HTERT RPE-1 (cell line): Measurements from ENCODE around the gene DIP2C.

Source experiments
- in situ Hi-C: fragments of 300-500 bp; cut with MboI; formaldehyde crosslinking; loops from 4 replicates; pipeline ENCODE4 v1.14.3; 2020; ENCODE audit warnings: low sequenced_read_pairs

DIP2C gene

DNA sequence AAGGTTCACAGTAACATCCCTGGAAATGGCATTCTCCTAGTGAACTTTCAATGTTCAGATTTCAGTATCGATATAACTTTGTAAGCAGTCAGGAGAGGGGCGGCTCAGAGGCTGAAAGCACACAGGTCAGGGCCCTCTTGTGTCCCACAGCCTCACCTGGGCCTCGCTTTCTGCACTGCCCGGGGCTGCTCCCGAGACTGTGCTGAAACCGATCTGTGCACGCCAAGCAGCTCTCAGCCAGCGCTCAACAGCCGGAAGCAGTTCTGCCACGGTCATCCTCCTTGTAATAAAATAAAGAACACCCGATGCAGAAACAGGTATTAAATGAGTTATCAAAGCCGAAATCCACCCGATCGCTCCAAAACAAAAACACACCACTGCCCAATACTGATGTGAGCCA is 106.0 kb downstream of the DIP2C start:
- in situ Hi-C loops = no loop called here

DNA sequence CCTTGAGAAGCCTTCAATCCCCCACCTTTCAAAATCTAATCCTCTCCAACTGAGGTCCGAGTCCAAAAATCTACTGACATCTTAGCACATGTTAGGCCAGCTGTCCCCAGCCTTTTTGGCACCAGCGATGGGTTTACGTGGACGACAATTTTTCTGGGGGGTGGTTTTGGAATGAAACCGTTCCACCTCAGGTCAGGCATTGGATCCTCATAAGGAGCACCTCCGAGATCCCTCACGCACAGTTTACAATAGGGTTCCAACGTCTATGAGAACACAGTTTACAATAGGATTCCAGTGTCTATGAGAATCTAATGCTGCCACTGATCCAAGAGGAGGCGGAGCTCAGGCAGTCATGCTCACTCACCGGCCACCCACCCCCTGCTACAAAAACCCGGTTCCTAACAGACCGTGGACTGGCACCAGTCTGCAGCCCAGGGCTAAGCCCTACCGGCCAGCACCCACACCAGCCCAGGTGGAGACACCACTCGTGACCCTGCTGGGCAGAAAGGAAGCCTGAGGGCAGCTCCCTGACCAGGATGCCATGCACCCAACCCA is 107.6 kb downstream of the DIP2C start:
- in situ Hi-C loops = no loop called here

DNA sequence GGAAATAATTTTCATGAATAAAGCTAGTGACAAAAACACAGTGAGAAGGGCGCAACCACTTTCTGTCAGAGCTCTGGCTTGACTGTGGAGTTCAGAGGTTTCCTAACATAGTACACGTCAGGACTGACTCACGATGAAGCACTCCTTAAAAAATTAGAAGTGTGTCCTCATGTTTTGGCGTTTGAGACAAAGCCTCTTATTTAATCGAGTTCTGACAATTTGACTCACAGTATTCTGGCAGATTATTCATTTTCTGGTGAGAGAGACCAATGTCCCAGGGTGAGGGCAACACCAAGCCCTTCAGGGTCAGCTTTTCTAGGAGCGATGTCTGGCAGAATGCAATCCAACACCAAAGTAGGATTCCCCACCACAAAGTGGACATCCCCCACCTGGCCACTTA is 108.7 kb downstream of the DIP2C start:
- in situ Hi-C loops = no loop called here

DNA sequence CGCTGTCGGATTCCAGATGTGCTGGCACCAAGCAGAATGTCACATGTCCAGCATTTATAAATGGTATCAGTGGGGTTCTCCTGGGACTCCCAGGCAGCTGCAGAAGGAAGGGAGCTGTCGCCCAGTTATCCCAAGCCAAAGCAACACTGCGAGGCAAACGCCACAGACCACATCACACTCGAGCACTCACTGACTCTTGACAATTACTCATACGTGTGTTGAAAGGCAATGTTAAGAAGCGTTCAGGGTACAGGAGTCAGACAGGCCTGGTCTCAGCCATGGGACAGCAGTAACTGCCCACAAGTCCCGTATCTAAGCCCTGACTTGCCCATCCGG is 113.4 kb downstream of the DIP2C start:
- in situ Hi-C loops = no loop called here

DNA sequence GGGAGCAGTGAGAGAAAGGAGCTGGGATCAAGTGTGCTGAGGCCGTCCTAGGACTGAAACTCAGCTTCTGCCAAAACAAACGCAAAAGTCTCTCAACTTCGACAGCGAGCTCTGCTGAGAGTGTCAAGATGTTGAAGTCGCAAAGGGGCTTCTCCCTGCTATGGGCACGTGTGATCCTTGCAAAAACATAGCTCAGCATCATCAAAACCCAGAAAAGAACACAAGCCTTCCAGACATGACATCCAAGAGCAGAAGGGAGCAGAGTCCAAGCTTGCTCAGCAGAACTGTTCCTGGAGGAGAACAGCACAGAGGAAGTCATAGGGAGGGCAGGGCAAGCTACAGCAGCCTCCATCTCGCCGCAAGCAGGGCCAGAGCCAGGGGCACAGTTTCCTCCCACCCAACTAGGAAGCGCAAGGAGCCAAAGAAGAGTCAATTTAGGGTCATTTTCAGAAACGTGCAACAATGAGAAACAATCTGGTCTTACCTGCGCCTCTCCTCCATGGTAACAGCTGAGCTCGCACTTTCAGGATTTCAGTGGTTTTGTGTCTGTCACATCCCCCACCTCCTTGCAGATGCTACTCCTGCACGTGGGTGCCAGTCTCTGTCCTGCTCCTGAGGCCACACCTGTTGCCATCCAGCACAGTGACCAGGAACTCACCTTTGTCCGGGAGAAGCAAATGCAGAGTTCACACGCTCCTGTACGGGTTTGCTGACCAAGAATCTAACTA is 113.9 kb downstream of the DIP2C start:
- in situ Hi-C loops = no loop called here

DNA sequence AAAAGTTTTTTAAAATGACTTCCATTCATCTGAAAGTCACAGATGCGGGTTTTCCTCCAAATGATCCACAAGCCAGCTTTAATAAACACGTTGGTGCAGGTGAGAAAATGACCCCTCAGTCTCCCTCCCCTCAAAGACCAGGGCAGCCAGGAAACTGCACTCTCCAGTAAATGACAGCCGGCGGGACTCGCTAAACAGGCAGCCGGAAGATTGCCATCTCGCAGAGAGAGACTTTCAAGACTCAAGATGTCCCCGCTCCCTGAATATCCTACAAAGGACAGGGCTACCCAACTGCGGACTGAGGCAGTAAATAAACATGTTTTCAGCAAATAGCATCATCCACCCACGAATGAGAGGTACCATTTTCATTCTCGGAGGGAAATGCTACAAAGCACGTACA is 116.8 kb downstream of the DIP2C start:
- in situ Hi-C loops = no loop called here

DNA sequence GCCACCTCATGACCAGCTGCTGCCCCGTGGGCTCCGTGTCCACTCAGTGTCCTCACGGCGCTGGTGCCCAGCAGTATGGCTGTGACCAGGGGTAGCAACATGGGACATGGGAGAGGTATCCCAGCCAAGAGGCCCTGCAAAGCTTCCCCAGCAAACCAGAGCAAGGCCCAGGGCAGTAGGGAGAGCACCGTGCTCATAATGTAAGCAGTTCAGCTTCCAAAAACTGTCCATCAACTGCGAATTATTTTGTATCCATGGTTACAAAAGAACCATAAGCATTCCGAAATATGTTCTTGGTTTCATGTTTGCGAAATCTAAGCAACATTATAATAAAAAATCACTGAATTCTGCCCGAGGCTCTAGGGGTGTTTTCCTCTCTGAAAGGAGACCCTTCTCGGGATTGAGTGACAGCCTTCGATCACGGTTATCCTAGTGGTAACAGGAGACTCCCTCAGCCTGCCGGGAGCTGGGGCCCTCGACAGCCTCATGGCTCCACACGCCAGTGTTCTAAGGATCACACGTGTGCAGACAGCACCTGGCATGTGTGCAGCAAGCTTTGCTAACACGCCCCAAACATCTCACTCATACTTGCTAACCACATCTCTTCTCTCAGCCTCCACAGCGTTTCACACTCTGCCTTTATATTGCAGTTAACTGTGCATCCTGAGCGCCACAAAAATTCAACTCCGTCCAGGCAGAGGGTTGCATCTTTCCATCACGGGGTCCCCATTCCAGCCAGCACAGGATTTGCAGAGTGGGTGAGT is 117.6 kb downstream of the DIP2C start:
- in situ Hi-C loops = no loop called here

DNA sequence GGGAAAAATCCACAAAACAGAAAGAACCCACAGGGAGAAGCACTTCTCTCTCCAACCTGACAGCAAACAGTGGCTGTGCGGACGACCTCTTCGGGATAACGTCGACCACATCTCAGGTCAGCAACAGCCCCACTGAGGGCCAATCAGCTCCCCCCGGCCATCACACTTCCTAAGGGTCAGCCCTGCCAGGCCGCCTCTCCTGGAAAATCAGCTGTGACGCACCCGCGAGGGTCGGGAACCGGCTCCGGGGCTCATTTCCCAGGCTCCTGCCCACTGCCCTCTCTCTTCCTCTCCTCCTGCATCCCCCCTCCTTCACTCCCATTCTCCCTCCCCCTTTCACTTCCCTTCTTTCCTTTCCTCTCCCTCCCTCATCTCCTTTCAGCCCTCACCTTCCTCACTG is 118.3 kb downstream of the DIP2C start:
- in situ Hi-C loops = no loop called here

DNA sequence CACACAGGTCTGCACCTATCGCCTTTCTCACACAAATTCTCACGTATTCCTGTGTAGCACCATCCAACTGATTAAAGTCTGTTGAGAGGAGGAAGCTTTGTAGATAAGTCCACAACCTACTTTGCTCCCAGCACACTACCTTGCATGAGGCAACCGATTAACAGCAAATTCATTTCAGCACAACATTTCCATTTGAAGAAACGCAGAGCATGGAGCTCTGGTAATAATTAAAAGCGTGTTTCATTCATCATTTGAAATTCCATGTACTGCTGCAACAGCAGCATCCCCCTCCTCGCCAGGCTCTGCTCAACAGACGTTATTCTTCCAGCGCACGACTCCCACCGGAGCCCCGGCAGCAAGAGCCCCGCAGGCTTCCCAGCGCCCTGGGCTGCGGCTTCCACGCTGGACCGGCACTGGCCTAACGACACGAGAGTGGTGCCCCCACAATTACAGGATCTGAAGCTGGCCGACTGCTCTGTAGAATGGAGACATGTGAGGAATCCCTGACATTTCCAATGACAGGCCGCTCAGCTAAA is 118.8 kb downstream of the DIP2C start:
- in situ Hi-C loops = no loop called here

DNA sequence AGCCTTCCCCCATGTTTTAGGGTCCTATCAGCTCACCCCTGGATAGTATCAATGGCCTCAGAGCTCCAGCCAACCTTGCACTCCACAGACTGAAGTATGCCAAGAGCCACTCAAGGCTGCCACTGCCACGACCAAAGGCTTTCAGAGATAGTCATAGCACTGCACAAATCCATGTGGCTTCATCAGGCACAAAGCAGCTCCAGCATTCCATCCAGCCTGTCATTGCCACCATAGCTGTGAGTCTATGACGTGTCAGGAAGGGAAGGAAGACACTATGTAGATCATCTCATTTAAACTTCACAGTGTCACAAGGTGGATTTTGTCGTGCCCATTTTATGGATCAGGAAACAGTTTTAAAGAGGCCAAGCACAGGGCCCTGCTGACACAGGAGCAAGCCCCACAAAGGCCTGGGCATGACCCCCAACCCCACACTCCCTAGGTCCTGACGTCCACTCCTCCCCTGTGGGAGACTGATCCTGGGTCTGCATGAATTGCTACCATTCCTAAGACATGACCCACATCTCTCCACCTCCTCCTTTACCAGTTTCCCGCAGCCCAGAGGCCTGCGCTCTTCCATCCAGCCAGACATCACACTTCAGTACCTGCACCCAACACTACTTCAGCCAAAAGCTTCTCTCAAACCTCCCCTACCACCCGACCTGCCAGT is 119.4 kb downstream of the DIP2C start:
- in situ Hi-C loops = no loop called here

DNA sequence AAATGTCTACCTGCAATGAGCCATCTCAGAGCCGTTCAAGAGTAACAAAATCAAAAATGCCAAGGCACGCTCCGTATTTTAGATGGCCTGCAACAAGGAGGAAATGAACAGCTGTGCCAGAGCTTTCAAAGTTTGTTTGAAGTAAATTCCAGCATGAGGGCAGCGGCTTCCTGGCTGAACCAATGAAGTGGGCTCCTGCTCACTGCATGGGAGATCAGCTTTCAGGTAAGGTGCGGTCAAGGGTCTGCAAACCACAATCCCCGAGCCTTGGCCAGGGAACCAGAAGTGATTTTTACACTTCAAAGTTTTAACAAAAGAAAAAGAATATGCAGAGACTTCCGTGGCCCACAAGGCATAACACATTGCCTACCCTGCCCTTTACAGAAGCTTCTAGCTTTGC is 120.6 kb downstream of the DIP2C start:
- in situ Hi-C loops = no loop called here

DNA sequence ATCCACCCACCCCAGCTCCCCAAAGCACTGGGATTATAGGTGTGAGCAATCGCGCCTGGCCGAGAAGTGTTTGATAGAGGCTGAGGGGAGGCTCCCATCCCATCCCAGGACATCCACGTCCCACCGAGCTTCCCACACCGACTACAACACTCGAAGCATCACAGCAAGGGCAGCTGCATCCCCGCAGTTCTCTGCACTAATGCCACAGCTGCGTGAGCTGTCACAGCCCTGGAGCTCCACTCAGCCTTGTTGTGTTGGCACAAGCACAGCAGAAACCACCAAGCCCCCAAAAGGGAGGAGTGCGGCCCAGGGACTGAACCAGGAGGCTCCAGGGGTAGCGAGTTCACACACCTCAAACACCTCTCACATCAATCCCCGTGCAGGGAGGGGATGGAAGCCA is 121.6 kb downstream of the DIP2C start:
- in situ Hi-C loops = no loop called here

DNA sequence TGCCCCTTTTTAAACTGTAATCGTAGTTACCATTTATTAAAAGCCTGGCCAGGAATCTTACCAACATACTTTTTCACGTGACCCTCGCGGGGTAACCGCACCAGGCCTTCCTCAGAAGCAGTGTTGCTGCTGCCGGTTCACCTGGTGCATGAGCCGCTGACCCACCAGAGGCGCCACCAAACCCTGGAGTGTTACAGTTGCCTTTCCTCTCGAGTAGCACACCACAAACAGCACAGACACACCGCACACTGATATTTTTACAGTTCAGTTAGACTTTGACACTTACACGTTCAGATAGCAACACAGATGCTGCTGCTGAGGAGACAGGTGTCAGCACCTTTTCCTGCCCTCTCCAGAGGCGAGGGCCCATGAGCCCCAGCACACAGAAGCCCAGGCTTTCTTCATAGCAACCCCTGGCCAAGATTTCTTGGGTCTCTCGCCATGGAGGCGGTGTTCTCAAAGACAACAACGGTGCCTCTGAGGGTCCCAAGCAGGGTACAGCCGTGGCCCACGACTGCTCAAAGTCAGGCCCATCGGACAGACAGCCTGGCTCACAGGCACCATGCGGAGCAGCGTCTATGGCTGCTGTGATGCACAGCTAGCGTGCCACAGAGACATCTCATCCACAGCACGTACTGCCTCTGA is 123.1 kb downstream of the DIP2C start:
- in situ Hi-C loops = no loop called here

DNA sequence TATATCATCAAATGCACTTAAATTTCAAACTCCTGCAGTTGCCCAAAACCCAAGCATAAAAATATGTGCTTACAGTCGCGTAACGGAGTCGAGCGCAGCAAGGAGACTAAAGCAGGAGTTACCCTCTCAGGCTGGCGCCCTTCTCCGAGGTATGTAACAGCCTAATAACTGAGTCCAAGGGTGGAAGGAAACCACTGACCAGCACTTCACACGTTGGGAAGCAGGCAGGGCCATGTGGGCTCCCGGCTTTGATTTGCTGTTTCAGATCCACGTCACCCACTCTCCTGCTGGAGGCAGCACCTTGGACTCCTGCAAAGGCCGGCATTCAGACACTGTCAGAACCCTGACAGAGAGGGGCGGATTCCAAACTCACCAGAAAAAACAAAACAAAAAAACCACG is 123.8 kb downstream of the DIP2C start:
- in situ Hi-C loops = no loop called here

DNA sequence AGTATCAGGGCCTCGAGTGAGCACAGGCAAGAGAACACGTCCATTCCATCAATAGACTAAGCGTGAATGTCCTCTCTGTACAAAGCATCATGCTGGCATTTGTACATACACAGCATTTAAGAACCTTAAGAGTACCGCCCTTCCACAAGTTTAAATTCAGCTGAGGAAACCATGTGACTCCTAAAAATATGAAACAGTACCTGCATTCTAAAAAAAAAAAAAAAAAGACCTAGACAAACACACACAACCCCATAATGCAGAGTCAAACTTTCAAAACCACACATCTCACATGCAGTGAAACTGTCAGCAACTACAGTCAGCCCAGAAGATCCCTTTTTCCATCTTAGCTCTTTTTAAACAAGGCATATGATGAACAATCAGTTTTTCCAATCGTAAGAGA is 124.3 kb downstream of the DIP2C start:
- in situ Hi-C loops = no loop called here

DNA sequence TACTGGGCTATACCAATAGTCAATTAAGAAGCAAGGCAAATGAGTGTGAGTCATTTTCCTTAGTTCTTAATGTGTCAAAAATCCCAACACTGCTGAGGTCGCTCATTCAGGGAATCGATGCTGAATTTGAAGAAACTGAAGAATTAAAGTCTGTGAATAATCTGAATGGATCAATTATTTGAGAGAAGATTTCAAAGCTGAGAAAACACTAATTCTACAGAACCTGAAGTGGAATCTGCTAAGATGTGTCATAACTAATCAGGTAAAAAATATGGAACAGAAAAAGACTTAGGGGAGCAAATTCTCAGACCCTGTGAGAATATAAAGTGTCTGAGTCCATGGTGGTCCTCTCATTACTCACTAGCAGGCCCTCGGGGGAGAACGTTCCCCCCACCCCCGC is 125.6 kb downstream of the DIP2C start:
- in situ Hi-C loops = no loop called here

DNA sequence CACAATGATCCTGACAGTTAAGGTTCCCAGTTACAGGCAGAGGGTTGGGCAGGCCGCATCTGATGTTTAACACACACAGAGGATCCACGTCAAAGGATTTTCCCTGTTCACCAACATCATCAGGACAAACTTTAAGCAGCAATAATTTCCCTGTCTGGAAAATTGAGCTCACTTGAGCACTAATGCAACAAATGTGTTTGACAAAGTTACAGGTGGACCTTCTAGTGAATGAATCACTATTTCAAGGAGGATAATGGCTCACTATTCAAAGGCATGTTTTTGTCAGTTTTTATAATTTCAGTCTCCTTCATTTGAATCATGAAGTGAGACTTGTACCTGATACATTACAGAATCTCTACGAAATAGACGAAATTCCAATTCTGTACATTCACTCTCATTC is 127.3 kb downstream of the DIP2C start:
- in situ Hi-C loops = no loop called here

DNA sequence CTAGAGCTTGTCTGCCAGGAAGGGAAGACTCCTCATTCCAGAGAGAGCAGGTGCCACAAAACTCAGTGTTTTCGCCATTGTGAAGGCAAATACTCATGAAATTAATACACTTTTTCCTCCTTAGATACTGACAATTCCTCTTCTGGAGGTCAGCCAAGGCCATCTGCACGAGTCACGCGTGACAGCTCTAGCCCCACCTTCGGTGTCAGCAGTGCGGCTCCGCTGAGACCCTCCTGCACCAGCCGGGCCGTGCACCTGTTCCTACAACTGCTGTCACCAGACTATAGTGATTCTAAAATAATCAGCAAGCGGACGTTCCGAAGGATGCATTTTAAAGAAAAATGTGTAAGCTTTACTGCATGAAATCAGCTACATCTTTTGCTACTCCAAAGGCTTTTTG is 127.7 kb downstream of the DIP2C start:
- in situ Hi-C loops = no loop called here

DNA sequence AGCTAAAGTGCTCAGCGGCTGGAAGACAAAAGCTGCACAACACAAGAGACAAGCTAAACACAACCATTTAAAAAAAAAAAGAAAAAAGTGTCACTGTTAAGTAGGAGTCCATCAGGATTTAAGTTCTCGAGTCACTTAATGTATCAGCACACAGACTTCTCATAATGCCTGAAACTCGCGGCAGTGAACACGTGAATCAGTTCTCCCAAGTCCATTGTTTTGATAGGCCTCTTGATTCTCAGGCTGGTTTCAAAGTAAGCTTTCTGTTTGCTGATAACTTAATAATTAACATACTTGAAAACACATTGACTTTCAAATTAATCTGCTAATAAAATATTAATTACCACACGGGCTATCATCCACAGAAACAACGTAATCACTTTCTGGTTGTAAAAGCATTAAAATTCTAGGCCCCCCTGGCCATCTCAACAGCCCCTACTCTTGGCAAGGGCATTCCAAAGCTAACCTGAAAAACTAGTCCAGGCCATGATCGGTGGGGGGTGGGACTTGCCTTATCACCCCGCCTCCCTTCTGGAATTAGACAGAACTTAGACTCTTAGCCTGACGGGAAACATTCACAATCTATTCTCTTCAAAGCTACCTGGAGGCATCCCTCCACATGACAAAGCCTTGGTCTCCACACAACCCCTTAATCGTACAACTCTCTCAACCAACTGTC is 129.0 kb downstream of the DIP2C start:
- in situ Hi-C loops = no loop called here

DNA sequence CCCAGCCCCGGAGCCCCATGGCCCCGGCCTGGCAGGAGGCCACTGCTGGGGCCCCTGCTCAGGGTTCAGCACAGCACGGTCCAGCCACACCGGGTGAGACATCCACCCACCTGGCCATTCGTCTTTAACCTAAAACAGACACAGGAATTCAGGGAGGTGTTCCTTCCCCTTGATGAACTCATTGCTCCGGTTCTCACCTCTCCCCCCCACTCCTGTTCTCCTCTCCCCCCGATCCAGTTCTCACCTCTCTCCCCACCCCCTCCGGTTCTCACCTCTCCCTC is 129.8 kb downstream of the DIP2C start:
- in situ Hi-C loops = no loop called here
